Breast epithelium (tissue), 3 donors: ENCODE measurements around the gene ARHGAP10.

Experiments used
- POLR2A ChIP-seq: fragments of 450-650 bp; IDR thresholded peaks from one replicate; pipeline ENCODE4 v1.6.1; 2016; ENCODE audit warnings: antibody characterized with exemption, mild to moderate bottlenecking, moderate library complexity
- TF ChIP-seq, protein P1 (sequence below), 3 donors: fragments of 450-650 bp; IDR thresholded peaks; one replicate each; pipeline ENCODE4 v1.5.1; 2016 to 2017; ENCODE audit warnings: antibody characterized with exemption in 3 of 3, mild to moderate bottlenecking in 3 of 3, moderate library complexity in 3 of 3

DNA sequence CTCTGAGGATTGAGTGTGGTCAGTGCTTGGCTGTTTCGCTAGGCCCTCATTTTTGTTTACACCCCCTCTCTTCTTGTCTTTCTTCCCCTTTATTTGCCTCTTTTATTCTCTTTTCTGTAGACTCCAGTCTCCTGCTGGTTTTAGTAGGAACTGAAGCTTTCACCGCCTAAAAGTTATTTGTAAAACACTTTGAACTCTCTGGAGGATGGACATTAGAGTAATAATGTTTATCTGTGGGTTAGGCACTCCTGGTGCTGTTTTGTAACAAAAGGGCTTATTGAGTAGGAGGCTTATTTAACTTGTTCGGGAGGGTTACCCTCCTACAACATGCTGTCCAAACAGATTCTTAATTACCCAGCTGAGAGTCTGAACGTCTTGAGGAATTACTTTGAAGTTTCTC lies 1.6 kb upstream of the ARHGAP10 start:
- TF ChIP-seq, protein P1, sequence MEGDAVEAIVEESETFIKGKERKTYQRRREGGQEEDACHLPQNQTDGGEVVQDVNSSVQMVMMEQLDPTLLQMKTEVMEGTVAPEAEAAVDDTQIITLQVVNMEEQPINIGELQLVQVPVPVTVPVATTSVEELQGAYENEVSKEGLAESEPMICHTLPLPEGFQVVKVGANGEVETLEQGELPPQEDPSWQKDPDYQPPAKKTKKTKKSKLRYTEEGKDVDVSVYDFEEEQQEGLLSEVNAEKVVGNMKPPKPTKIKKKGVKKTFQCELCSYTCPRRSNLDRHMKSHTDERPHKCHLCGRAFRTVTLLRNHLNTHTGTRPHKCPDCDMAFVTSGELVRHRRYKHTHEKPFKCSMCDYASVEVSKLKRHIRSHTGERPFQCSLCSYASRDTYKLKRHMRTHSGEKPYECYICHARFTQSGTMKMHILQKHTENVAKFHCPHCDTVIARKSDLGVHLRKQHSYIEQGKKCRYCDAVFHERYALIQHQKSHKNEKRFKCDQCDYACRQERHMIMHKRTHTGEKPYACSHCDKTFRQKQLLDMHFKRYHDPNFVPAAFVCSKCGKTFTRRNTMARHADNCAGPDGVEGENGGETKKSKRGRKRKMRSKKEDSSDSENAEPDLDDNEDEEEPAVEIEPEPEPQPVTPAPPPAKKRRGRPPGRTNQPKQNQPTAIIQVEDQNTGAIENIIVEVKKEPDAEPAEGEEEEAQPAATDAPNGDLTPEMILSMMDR (IDR thresholded peaks at IDR 0.05) = no peak
- no peak for TF ChIP-seq POLR2A
